ENCODE results near the gene PIEZO1.

GRCh38 chr16:88783391-88784073 is 1.5 kb downstream of the PIEZO1 start:
- TF ChIP-seq CTCF (IDR thresholded peaks at IDR 0.05) (no peak), POLR2A (IDR thresholded peaks at IDR 0.05) (no peak)
